ENCODE data around the gene B3GNT3.
"Not testable (repeated sequence)": the region's sequence is repeated elsewhere in the genome, so short reads cannot be mapped to it uniquely, and the experiment has no call there.

Gene B3GNT3

DNA sequence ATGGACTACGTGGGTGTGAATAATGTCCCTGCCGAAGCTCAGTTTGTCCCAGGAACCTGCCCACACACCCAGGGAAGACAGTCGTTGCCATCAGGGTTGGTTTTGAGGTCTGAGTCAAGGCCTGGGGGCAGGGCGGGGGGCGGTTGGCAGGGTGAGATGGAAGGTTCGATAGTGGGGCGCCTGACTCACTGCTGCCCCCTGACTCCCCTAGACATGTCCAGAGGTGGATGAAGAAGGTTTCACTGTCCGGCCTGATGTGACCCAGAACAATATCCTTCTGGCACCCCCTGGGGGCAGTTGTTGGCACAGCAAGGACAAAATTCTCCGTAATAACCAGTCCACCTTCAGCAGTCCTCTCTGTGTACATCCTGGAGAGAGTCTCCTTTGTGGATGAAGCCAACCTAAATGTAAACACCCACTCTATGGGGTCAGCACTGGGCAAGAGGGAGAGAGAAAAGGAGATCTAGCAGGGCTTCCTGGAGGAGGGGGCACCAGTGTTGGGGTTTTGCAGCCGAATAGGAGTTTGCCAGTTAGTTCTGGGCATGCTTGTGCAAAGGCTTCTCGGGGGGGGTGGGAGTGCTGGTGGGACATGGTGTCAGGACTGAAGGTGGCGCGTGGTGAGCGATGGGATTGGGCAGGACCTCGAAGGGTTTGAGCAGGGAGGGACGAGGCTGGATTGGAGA lies 19.6 kb upstream of the B3GNT3 start:
- no peak for TF ChIP-seq Cebpa-rat (IDR thresholded peaks at IDR 0.05)
- no peak overlapping the region for H3K4me3 ChIP-seq
- peaks cover 44 to 79% (median 63%) of the 10 kb centered on the region in 11 experiments for H3K36me3 ChIP-seq
- H3K4me2 ChIP-seq: 0 out of 22 replicates have a peak overlapping the region, but pooled peaks of 1 of the 11 experiments have one; percentile 29
- peak overlapping the region in 2 of 11 experiments; percentile 33 to 37; a peak in 1 of 22 replicates for H3K9ac ChIP-seq
- H3K27ac ChIP-seq: 0 out of 22 replicates have a peak overlapping the region, but pooled peaks of 2 of the 11 experiments have one; percentile 5 to 47
- H3K4me1 ChIP-seq: peaks cover 20 to 34% (median 25%) of the 10 kb centered on the region in 10 experiments
- H3K9me3 ChIP-seq (replicated peaks in 1 of 11): no peaks in the 10 kb centered on the region
- no peaks in the 10 kb centered on the region for H3K27me3 ChIP-seq
- H4K20me1 ChIP-seq: peaks cover 0 to 56% (median 9%) of the 10 kb centered on the region in 11 experiments; a peak in 10 of 22 replicates

DNA sequence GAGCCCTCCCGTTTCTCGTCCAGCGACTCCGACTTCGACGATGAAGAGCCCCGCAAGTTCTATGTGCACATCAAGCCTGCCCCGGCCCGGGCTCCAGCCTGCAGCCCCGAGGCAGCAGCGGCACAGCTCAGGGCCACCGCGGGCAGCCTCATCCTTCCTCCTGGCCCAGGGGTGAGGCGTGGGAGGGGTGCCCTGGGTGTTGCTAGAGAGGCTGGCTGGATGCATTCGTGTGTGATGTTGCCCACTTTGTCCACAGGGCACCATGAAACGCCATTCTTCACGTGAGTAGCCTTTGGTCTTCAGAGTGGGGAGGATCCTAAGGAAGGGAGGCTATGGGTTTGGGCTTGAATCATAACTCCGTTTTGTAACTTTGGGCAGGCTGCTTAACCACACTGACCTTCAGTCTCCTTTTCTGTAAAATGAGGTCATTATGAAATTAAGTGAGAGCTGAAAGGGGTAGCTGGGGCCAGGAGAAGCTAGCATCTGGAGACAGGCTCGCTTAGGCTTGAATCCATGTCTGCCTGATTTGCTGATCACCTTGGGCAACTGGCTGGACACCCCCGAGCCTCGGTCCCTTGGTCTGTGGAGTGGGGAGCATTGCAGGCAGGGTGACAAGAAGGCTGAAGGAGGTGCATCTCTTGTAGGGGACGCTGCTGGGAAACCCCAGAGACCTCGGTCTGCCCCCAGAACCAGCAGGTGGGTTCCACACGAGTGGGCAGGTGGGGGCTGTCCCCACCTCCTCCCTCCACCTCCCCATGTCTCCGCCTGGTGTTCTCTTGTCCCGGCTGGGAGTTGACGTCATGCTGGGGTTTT lies 18.7 kb upstream of the B3GNT3 start:
- TF ChIP-seq Cebpa-rat (IDR thresholded peaks at IDR 0.05): no peak
- H3K27ac ChIP-seq: peak overlapping the region in 8 of 11 experiments; percentile 1 to 48 (median 30); a peak in 8 of 22 replicates
- peaks cover 0 to 62% (median 9%) of the 10 kb centered on the region in 11 experiments; a peak in 10 of 22 replicates for H4K20me1 ChIP-seq
- H3K36me3 ChIP-seq: peaks cover 36 to 79% (median 60%) of the 10 kb centered on the region in 11 experiments
- peak overlapping the region in 9 of 11 experiments; percentile 26 to 58 (median 48); a peak in 14 of 22 replicates for H3K4me2 ChIP-seq
- no peaks in the 10 kb centered on the region for H3K27me3 ChIP-seq
- H3K9me3 ChIP-seq (replicated peaks in 1 of 11): no peaks in the 10 kb centered on the region
- H3K4me3 ChIP-seq: no peak overlapping the region
- H3K4me1 ChIP-seq: peaks cover 20 to 34% (median 25%) of the 10 kb centered on the region in 10 experiments
- peak overlapping the region; percentile 11 to 44 (median 22); a peak in 13 of 22 replicates for H3K9ac ChIP-seq

DNA sequence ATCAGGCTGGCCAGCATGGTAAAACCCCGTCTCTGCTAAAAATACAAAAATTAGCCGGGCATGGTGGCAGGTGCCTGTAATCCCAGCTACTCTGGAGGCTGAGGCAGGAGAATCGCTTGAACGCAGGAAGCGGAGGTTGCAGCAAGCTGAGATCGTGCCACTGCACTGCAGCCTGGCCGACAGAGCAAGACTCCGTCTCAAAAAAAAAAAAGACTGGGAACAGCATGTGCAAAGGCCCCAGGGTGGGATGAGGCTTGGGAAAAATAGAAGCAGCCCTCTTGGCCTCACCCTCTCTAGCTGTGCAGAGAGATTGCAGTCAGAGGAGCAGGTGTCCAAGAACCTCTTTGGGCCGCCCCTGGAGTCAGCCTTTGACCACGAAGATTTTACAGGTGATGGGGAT lies 17.1 kb upstream of the B3GNT3 start:
- not testable (repeated sequence) for H3K9me3 ChIP-seq (replicated peaks in 1 of 11); H3K27me3 ChIP-seq; H3K27ac ChIP-seq; H3K4me3 ChIP-seq; H3K4me2 ChIP-seq; H3K9ac ChIP-seq
- H3K4me1 ChIP-seq: peaks cover 20 to 34% (median 25%) of the 10 kb centered on the region in 10 experiments
- peaks cover 0 to 58% (median 9%) of the 10 kb centered on the region in 11 experiments; a peak in 10 of 22 replicates for H4K20me1 ChIP-seq
- peaks cover 35 to 79% (median 61%) of the 10 kb centered on the region in 11 experiments for H3K36me3 ChIP-seq

DNA sequence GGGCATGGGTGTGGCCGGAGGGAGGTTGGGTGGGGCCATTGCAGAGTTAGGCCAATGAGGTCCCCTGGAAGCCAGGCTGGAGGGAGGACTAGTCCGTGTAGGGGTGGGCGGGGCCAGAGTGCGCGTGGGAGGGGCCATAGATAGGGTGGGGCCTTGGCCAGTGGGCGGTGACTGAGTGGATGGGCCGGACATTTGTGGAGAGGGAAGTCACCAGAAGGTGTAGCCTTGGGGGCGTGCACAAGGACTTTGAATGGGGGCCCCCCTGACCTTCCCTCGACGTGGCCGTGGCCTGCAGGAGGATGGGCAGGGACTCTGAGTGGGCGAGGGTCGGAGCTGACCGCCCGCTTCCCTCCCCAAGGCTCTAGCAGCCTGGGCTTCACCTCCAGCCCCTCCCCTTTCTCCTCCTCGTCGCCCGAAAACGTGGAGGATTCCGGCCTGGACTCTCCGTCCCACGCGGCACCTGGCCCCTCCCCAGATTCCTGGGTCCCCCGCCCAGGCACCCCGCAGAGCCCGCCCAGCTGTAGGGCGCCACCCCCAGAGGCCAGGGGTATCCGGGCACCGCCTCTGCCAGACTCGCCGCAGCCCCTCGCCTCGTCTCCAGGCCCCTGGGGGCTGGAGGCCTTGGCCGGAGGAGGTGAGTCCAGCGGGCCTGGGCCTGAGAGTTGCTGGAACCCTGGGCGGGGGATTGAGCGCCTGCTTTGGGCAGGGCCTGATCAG lies 16.5 kb upstream of the B3GNT3 start:
- peak overlapping the region in 6 of 11 experiments; percentile 3 to 30 (median 19); a peak in 4 of 22 replicates for H3K27ac ChIP-seq

DNA sequence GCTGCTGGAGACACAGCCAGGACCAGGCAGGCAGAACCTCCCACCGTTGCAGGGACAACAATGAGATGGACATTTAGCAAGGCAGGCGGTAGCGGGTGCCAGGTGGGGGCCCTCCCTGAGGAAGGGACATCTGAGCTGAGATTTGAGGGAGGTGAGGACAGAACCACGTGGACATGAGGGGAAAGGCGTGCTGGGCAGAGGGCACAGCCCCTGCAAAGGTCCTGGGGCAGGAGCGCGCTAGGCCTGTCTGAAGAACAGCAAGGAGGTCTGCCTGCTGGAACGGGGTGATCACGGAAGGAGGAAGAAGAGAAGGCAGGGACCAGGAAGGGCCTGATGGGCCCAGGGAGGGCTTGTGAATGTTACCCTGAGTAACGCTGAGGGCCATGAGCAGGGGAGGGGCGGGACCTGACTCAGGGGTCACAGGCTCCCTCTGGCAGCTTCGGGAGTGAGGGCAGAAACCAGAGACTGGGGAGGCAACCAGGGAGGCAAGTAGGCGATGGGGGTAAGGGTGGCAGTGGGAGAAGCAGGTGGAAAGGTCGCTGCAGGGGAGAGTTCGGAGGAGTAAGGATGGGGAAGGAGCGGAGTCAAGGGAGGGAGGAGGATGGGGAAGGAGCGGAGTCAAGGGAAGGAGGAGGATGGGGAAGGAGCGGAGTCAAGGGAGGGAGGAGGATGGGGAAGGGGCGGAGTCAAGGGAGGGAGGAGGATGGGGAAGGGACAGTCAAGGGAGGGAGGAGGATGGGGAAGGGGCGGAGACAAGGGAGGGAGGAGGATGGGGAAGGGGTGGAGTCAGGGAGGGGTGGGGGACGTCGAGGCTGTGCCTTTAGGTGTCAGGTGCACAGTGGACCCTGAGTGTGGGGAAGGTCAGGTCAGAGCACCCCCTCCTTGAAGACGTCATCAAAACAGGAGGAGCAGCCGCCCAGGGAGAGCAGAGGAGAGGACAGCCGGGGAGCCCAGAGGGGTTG lies 15.7 kb upstream of the B3GNT3 start:
- H3K4me2 ChIP-seq: peak overlapping the region in 10 of 11 experiments; percentile 11 to 66 (median 44); a peak in 14 of 22 replicates
- no peak overlapping the region for H3K4me3 ChIP-seq
- peaks cover 20 to 34% (median 27%) of the 10 kb centered on the region in 10 experiments for H3K4me1 ChIP-seq
- peaks cover 0 to 50% (median 9%) of the 10 kb centered on the region in 11 experiments; a peak in 11 of 22 replicates for H4K20me1 ChIP-seq
- H3K27me3 ChIP-seq: no peaks in the 10 kb centered on the region
- peak overlapping the region in 1 of 11 experiments; percentile 4; a peak in 1 of 22 replicates for H3K9ac ChIP-seq
- H3K27ac ChIP-seq: peak overlapping the region in 6 of 11 experiments; percentile 3 to 32 (median 19); a peak in 7 of 22 replicates
- peaks cover 40 to 78% (median 64%) of the 10 kb centered on the region in 11 experiments for H3K36me3 ChIP-seq
- 0 out of 22 replicates have a peak, but pooled peaks cover 0 to 7% (median 0%) of the 10 kb centered on the region in 11 experiments for H3K9me3 ChIP-seq (replicated peaks in 1 of 11)
- TF ChIP-seq Cebpa-rat (IDR thresholded peaks at IDR 0.05): no peak

More for the DNA sequence above, 16.5 kb upstream of the B3GNT3 start:
- Histone ChIP-seq H3K27me3 (no peaks in the 10 kb centered on the region), H3K36me3 (peaks cover 34 to 78% (median 61%) of the 10 kb centered on the region in 11 experiments), H3K4me1 (peaks cover 20 to 34% (median 25%) of the 10 kb centered on the region in 10 experiments), H3K9ac (0 out of 22 replicates have a peak overlapping the region, but pooled peaks of 1 of the 11 experiments have one; percentile 4), H4K20me1 (peaks cover 0 to 52% (median 9%) of the 10 kb centered on the region in 11 experiments; a peak in 10 of 22 replicates), H3K9me3 (replicated peaks in 1 of 11) (0 out of 22 replicates have a peak, but pooled peaks cover 0 to 7% (median 0%) of the 10 kb centered on the region in 11 experiments), H3K4me3 (no peak overlapping the region), H3K4me2 (peak overlapping the region in 10 of 11 experiments; percentile 11 to 66 (median 44); a peak in 12 of 22 replicates)
- TF ChIP-seq Cebpa-rat (IDR thresholded peaks at IDR 0.05): no peak

DNA sequence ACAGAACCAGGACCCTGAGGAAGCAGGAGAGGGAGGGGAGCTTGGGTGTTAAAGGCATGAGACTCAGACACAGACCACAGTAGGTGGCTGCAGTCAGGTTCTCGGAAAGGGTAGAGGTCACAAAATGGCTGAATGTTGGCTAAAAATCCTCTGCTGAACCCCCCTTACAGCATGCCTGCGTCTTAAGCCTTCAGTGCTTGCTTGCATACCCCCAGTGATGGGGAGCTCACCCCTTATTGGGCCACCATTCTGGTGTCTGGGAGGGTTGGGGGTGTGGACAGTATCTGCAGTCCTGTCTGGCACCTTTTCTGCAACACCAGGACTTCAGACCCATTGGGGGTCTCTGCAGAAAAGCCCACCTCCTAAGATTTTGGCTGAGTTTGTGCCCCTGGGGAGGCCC lies 14.2 kb upstream of the B3GNT3 start:
- no peak for TF ChIP-seq Cebpa-rat (IDR thresholded peaks at IDR 0.05)
- H3K36me3 ChIP-seq: peaks cover 37 to 77% (median 66%) of the 10 kb centered on the region in 11 experiments

DNA sequence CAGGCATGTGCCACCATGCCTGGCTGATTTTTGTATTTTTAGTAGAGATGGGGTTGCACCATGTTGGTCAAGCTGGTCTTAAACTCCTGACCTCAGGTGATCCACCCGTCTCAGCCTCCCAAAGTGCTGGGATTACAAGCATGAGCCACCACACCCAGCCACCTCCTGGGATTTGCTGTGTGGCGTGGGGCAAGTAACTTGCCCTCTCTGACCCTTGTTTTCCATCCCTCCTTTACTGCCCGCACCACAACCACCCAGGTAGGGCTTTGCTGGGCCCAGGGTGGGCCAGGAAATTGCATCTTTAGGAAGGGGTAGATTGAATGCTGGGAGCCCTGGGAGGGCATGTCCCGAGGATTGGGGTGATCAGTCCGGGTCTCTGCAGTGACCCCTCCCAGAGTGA lies 11.2 kb upstream of the B3GNT3 start:
- not testable (repeated sequence) for H3K27ac ChIP-seq; H3K9me3 ChIP-seq (replicated peaks in 1 of 11); H3K4me2 ChIP-seq; H3K4me3 ChIP-seq; H3K9ac ChIP-seq; H3K27me3 ChIP-seq
- H4K20me1 ChIP-seq: peaks cover 0 to 26% (median 4%) of the 10 kb centered on the region in 11 experiments; a peak in 10 of 22 replicates
- H3K4me1 ChIP-seq: peaks cover 5 to 16% (median 10%) of the 10 kb centered on the region in 10 experiments; a peak in 18 of 20 replicates
- peaks cover 48 to 80% (median 72%) of the 10 kb centered on the region in 11 experiments for H3K36me3 ChIP-seq

More for the DNA sequence above, 14.2 kb upstream of the B3GNT3 start:
- H4K20me1 ChIP-seq: peaks cover 0 to 40% (median 7%) of the 10 kb centered on the region in 11 experiments; a peak in 13 of 22 replicates
- no peak overlapping the region for H3K4me3 ChIP-seq
- no peak overlapping the region for H3K27ac ChIP-seq
- H3K4me1 ChIP-seq: peaks cover 19 to 32% (median 26%) of the 10 kb centered on the region in 10 experiments
- H3K27me3 ChIP-seq: no peaks in the 10 kb centered on the region
- H3K9me3 ChIP-seq (replicated peaks in 1 of 11): 0 out of 22 replicates have a peak, but pooled peaks cover 0 to 7% (median 0%) of the 10 kb centered on the region in 11 experiments
- H3K9ac ChIP-seq: no peak overlapping the region
- H3K4me2 ChIP-seq: no peak overlapping the region
